Measurements from ENCODE around the gene AGR3.

DNA sequence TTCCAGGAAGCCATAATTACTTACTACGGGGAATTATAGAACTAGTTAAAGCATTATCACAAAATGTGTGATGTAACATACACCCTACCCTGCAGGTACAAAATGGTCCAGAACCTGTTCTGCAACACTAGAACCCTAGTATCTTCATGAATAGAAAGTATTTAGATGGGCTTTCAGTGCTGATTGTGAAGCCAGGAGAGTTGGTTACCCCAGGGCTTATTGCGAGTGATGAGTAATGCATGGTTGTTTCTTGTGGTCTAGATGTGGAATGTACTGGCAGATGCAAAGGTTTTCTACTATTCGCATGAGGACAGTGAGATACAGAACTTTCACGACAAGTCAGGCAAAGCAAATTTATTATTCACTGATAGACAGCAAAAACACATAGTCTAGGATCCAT is 33.6 kb upstream of the AGR3 start:
- TF ChIP-seq, protein P1, sequence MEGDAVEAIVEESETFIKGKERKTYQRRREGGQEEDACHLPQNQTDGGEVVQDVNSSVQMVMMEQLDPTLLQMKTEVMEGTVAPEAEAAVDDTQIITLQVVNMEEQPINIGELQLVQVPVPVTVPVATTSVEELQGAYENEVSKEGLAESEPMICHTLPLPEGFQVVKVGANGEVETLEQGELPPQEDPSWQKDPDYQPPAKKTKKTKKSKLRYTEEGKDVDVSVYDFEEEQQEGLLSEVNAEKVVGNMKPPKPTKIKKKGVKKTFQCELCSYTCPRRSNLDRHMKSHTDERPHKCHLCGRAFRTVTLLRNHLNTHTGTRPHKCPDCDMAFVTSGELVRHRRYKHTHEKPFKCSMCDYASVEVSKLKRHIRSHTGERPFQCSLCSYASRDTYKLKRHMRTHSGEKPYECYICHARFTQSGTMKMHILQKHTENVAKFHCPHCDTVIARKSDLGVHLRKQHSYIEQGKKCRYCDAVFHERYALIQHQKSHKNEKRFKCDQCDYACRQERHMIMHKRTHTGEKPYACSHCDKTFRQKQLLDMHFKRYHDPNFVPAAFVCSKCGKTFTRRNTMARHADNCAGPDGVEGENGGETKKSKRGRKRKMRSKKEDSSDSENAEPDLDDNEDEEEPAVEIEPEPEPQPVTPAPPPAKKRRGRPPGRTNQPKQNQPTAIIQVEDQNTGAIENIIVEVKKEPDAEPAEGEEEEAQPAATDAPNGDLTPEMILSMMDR (IDR thresholded peaks at IDR 0.05; ENCODE audit: extremely low read depth in 1 of 2, insufficient read depth in 1 of 2, low read depth in 1 of 2, low read length in 2 of 2): no peak
- TF ChIP-seq, protein P2, sequence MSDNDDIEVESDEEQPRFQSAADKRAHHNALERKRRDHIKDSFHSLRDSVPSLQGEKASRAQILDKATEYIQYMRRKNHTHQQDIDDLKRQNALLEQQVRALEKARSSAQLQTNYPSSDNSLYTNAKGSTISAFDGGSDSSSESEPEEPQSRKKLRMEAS (IDR thresholded peaks at IDR 0.05; ENCODE audit: insufficient read depth, insufficient read length): no peak
- no peak for TF ChIP-seq POLR2A (IDR thresholded peaks at IDR 0.05; ENCODE audit: low read depth, low read length)
- TF ChIP-seq JUN (IDR thresholded peaks at IDR 0.05; ENCODE audit: borderline replicate concordance, insufficient read depth, insufficient read length, low read depth): no peak
- TF ChIP-seq MYC (IDR thresholded peaks at IDR 0.05; ENCODE audit: low read depth, low read length): no peak

Measured in endothelial cell of umbilical vein (primary cell).